A673 (cell line): Measurements from ENCODE around the gene HSH2D.

ENCODE experiments used
- CTCF ChIP-seq: fragments of 300-800, 200-600 bp; sonication (generic); conservative IDR thresholded peaks from 2 replicates; pipeline ENCODE4 v1.5.1; 2017; ENCODE audit warnings: low read depth, mild to moderate bottlenecking, antibody characterized with exemption, low read length, moderate library complexity, mixed read lengths
- EZH2 ChIP-seq: fragments of 200-600 bp; sonication (generic); IDR thresholded peaks from 2 replicates; pipeline ENCODE4 v1.6.1; 2017; ENCODE audit warnings: borderline replicate concordance, low read depth, mild to moderate bottlenecking, mixed read lengths, antibody characterized with exemption, low read length; ENCODE audit not compliant: poor library complexity, severe bottlenecking

- no peak for TF ChIP-seq CTCF
- no peak for TF ChIP-seq EZH2
These were observed 38.8 kb upstream of the HSH2D start for GRCh38 chr19:16104722-16105121.
